NCI-H748 treated with DMSO at 0.1 percent for 48 hours (cell line): ENCODE measurements around the gene CYP2E1.
"Not testable (repeated sequence)": the region's sequence is repeated elsewhere in the genome, so short reads cannot be mapped to it uniquely, and the experiment has no call there.

Experiments used
- DNase-seq: peaks from one replicate; lab custom pipeline; 2025; lab: John Stamatoyannopoulos, UW

CYP2E1 gene

DNA sequence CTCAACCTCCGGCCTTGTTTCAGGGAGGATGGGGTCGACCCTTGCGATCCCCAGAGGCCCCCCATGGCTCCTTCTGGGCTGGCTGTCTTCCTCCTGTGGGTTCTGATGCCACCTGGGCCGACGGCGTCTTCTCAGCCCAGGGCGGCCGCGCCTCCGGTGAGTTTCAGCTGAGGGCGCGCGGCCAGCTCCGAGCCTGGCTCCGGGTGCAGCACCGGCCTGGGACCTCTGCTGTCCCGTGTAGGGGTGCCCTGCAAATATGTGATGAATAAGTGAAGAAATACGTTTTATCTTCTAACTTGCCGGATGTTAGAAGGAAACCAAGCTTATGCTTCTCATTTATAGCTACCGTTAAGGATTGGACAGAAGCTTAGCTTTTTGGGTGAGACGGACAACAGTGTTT lies 42.6 kb downstream of the CYP2E1 start:
- not testable (repeated sequence) for DNase-seq

DNA sequence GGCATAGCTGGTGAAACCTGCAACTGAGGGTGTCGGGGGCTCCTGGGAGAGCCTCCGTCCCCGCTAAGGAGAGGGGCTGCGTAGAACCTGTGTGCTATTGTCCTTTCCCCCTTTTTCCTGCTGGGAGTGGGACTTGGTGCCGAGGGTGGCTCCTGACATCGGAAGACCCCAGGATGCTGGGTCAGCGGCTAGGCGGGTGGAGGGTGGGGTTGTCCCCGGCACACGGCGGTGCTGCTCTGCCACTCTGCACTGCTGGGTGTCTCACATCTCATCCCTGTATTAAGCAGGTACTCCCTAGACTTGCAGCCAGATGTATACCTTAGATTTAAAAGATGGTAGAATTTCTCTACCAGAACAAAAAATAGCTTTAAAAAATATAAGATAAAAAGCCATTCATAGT lies 44.9 kb downstream of the CYP2E1 start:
- DNase-seq = not testable (repeated sequence)

DNA sequence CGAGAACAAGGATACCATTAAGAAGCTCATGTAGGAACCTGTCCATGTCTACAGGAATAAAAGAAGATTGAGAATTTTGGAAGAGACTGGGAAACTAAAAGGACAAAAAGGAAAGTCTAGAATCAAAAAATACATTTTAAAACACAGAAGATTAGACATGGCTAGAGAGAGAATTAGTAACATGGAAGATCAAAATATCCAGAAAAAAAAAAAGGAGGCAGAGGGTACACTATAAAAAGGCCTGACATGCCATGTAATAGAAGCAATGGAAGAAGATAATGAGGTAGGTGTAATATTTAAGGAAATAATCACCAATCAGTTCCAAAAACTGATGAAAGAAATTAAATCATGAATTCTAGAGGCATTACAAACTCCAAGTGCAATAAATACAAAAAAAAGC lies 46.3 kb downstream of the CYP2E1 start:
- DNase-seq = not testable (repeated sequence)

DNA sequence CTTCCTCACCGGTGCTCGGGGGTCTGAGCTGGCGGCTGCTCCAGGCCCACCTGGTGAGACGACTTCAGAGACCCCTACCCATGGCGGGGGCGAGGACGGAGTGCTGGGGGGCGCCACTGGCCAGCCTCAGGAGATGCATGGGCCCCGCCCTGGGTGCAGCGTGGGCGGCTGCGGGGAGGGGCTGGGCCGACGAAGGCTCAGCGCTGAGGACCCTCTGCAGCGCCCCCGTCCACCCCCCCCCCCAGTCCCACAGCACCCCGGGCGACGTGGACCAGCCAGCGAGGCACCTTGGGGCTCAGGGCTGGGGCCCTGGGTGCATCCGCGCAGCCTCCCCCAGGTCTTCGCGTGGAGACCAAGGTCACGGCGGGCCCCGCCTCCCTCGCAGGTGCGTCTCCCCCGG lies 49.9 kb downstream of the CYP2E1 start:
- not testable (repeated sequence) for DNase-seq
